ENCODE results near the gene TRPM2. TPM values are rescaled to one million over a fixed set of nuclear protein-coding genes. Genes with fewer than 3 reads are reported as not detected.

The TRPM2 gene
- total and polyA plus RNA-seq, 8 donors, result 0.46 to 8.7 (median 2.6) TPM

- intact Hi-C loops (cut with DNase I), result no loop called here
- H3K4me3 ChIP-seq, result no peak overlapping the region
- H3K27ac ChIP-seq, result no peak overlapping the region
- no peak for FAIRE-seq
- H3K27me3 ChIP-seq, result no peaks in the 10 kb centered on the region
- TF ChIP-seq CTCF (IDR thresholded peaks at IDR 0.05), result no peak
- H3K36me3 ChIP-seq, result no peaks in the 10 kb centered on the region
- H3K4me1 ChIP-seq, result no peaks in the 10 kb centered on the region
- DNase-seq, result peak in 1 of 6 donors; percentile 76
- H3K9me3 ChIP-seq, result no peaks in the 10 kb centered on the region
- no peak for ATAC-seq
- WGBS, 2 donors, result 95 to 97% methylated on average over 22 of the region's 22 CpGs
Measured at GRCh38 chr21:44332965-44333364, 20.5 kb upstream of the TRPM2 start.

GRCh38 chr21:44333509-44334328, 19.7 kb upstream of the TRPM2 start:
- WGBS, 2 donors, result 91 to 92% methylated on average over 45 of the region's 45 CpGs
- Histone ChIP-seq H3K27ac (no peak overlapping the region), H3K36me3 (no peaks in the 10 kb centered on the region), H3K27me3 (no peaks in the 10 kb centered on the region), H3K4me1 (no peaks in the 10 kb centered on the region), H3K9me3 (no peaks in the 10 kb centered on the region), H3K4me3 (no peak overlapping the region)
- no peak for TF ChIP-seq CTCF (IDR thresholded peaks at IDR 0.05)
- intact Hi-C loops (cut with DNase I), result no loop called here
- DNase-seq (peak in 2 of 6 donors; percentile 37 to 81), FAIRE-seq (no peak), ATAC-seq (no peak)

- H3K27me3 ChIP-seq, result no peaks in the 10 kb centered on the region
- DNase-seq, result peak in 1 of 6 donors; percentile 46
- no peaks in the 10 kb centered on the region for H3K4me1 ChIP-seq
- H3K36me3 ChIP-seq, result no peaks in the 10 kb centered on the region
- intact Hi-C loops (cut with DNase I), result no loop called here
- ATAC-seq, result no peak
- no peak overlapping the region for H3K4me3 ChIP-seq
- FAIRE-seq, result no peak
- H3K9me3 ChIP-seq, result no peaks in the 10 kb centered on the region
- no peak overlapping the region for H3K27ac ChIP-seq
- TF ChIP-seq CTCF (IDR thresholded peaks at IDR 0.05), result no peak
- 85 to 86% methylated on average over 16 to 25 of the region's 26 CpGs for WGBS, 2 donors
Measured at GRCh38 chr21:44334329-44335030, 18.9 kb upstream of the TRPM2 start.

DNA sequence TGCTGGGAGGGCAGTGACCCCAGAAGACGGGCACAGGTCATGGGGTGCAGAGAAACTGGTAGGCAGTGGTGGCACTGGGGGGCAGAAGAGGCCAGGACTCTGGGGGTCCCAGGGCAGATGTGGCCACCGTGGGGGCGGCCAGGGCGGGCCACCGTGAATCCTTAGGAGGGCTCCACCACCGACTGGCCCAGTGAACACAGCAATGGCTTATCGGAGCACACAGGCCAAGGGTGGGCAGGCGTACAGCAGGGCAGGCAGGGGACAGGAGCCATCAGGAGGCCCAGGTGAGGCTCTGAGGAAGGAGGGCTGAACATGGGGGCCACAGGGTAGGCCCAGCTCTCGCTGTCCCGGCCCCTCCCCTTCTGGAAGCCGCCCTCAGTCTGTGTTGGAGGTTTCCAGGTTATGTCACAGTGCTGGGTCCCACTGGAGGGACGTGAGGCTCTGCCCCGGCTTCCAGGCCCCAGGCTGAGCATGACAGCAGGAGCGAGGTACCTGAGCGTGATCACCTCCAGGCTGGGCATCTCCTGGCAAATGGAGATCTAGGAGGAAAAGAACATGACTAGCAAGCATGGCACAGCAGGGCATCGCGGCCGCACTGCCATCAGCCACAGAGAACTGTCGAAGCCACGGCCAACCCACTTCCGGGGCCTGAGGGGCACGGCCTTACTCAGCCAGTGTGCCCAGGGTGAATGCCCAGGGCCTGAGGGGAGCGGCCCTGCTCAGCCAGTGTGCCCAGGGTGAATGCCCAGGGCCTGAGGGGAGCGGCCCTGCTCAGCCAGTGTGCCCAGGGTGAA, 18.0 kb upstream of the TRPM2 start:
- DNase-seq (peak in 2 of 6 donors; percentile 32 to 67), ATAC-seq (no peak), FAIRE-seq (no peak)
- Histone ChIP-seq H3K27me3 (no peaks in the 10 kb centered on the region), H3K4me1 (no peaks in the 10 kb centered on the region), H3K27ac (no peak overlapping the region), H3K9me3 (no peaks in the 10 kb centered on the region), H3K4me3 (no peak overlapping the region), H3K36me3 (no peaks in the 10 kb centered on the region)
- 90 to 94% methylated on average over 22 to 23 of the region's 24 CpGs for WGBS, 2 donors
- TF ChIP-seq CTCF (IDR thresholded peaks at IDR 0.05), result no peak
- intact Hi-C loops (cut with DNase I), result no loop called here

Data from pancreas (tissue), 10 donors.